ENCODE measurements around the gene RSPH1. TPM values are rescaled to one million over a fixed set of nuclear protein-coding genes. Genes with fewer than 3 reads are reported as not detected.

Gene RSPH1
- total RNA-seq, 8 experiments from 2014 or later: 0.28 to 39.3 (median 1.5) TPM; not detected in 2

GRCh38 chr21:42489991-42490390, 6.0 kb downstream of the RSPH1 start:
- Histone ChIP-seq H3K4me1 (replicated peaks in 1 of 2) (no peaks in the 10 kb centered on the region), H3K27ac (no peak overlapping the region), H3K4me3 (no peak overlapping the region)
- in situ Hi-C loops (cut with MboI; ENCODE audit: low pct_unique_long_range_greater_than_20kb in 2 of 9, low sequenced_read_pairs in 9 of 9, unreplicated experiment in 9 of 9): no loop called here
- no peak for ATAC-seq (replicated peaks in 6 of 8)
- WGBS, 10 experiments: 40 to 84% (median 68%) methylated on average over 1 to 3 of the region's 4 CpGs; no CpG with 5 or more reads in 6 of the 10 experiments

- 0 to 50% (median 15%) methylated on average over 1 to 2 of the region's 2 CpGs; no CpG with 5 or more reads in 4 of the 10 experiments for WGBS, 10 experiments
- Histone ChIP-seq H3K4me3 (no peak overlapping the region), H3K27ac (no peak overlapping the region), H3K4me1 (replicated peaks in 1 of 2) (no peaks in the 10 kb centered on the region)
- ATAC-seq (replicated peaks in 6 of 8): no peak
- in situ Hi-C loops (cut with MboI; ENCODE audit: low pct_unique_long_range_greater_than_20kb in 2 of 9, low sequenced_read_pairs in 9 of 9, unreplicated experiment in 9 of 9): no loop called here
Observed at GRCh38 chr21:42489006-42489563, 6.9 kb downstream of the RSPH1 start.

DNA sequence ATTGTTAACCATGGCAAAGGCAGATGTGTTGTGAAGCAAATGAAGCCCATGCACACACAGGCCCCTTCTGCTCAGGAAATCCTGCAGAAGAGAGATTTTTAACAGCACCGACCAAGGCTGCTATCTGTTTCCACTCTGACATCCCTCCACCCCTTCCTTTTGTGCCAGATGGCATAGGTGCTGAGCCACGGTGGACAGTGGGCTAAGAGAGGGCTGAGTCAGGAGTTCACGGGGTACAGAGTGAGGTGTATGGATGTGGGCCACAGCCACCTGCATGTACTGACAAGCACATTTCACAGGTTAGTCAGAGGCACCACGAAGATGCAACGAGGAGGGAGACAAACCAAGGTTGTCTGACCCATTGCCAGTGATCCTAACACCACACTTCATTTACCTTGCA, 9.5 kb downstream of the RSPH1 start:
- Histone ChIP-seq H3K27ac (no peak overlapping the region), H3K4me1 (replicated peaks in 1 of 2) (no peaks in the 10 kb centered on the region), H3K4me3 (no peak overlapping the region)
- ATAC-seq (replicated peaks in 6 of 8): no peak
- in situ Hi-C loops (cut with MboI; ENCODE audit: low pct_unique_long_range_greater_than_20kb in 2 of 9, low sequenced_read_pairs in 9 of 9, unreplicated experiment in 9 of 9): no loop called here
- WGBS, 10 experiments: 2 to 86% (median 75%) methylated on average over 1 to 5 of the region's 5 CpGs; no CpG with 5 or more reads in 7 of the 10 experiments

DNA sequence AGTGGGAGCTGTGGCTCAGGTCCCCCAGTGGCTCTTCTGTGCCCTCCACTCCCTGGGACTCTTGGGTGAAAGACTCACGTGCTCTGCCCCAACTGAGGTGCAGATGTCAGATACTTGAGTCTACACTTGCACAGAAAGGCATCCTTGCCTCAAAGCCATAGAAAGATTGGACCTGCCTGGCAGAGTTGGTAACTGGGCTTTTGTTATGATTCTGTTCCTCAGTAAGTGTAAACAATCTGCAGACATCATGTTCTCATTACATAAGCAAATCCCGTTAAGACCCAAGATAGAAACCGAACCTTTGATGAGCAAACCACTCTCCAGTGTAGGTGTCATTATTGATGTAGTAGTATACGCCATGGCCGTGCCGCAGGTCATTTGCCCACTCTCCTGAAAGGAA, 10.0 kb downstream of the RSPH1 start:
- in situ Hi-C loops (cut with MboI; ENCODE audit: low pct_unique_long_range_greater_than_20kb in 2 of 9, low sequenced_read_pairs in 9 of 9, unreplicated experiment in 9 of 9): no loop called here
- Histone ChIP-seq H3K27ac (no peak overlapping the region), H3K4me3 (no peak overlapping the region), H3K4me1 (replicated peaks in 1 of 2) (no peaks in the 10 kb centered on the region)
- ATAC-seq (replicated peaks in 6 of 8): no peak
- WGBS, 10 experiments: 30 to 100% (median 90%) methylated on average over 2 to 6 of the region's 6 CpGs; no CpG with 5 or more reads in 6 of the 10 experiments

GRCh38 chr21:42484966-42485365, 11.1 kb downstream of the RSPH1 start:
- no peak for ATAC-seq (replicated peaks in 6 of 8)
- no peak overlapping the region for H3K27ac ChIP-seq
- in situ Hi-C loops (cut with MboI; ENCODE audit: low pct_unique_long_range_greater_than_20kb in 2 of 9, low sequenced_read_pairs in 9 of 9, unreplicated experiment in 9 of 9): no loop called here
- H3K4me1 ChIP-seq (replicated peaks in 1 of 2): no peaks in the 10 kb centered on the region
- 17 to 100% (median 65%) methylated on average over 1 to 5 of the region's 7 CpGs; no CpG with 5 or more reads in 1 of the 10 experiments for WGBS, 10 experiments
- no peak overlapping the region for H3K4me3 ChIP-seq

GRCh38 chr21:42481169-42481568, 14.9 kb downstream of the RSPH1 start:
- H3K27ac ChIP-seq: no peak overlapping the region
- H3K4me1 ChIP-seq (replicated peaks in 1 of 2): no peaks in the 10 kb centered on the region
- WGBS, 10 experiments: 50 to 100% (median 79%) methylated on average over 1 to 4 of the region's 4 CpGs; no CpG with 5 or more reads in 1 of the 10 experiments
- H3K4me3 ChIP-seq: no peak overlapping the region
- ATAC-seq (replicated peaks in 6 of 8): no peak
- in situ Hi-C loops (cut with MboI; ENCODE audit: low pct_unique_long_range_greater_than_20kb in 2 of 9, low sequenced_read_pairs in 9 of 9, unreplicated experiment in 9 of 9): no loop called here

- no peak for ATAC-seq (replicated peaks in 6 of 8)
- 61 to 89% (median 83%) methylated on average over 1 to 6 of the region's 10 CpGs; no CpG with 5 or more reads in 3 of the 10 experiments for WGBS, 10 experiments
- no peaks in the 10 kb centered on the region for H3K4me1 ChIP-seq (replicated peaks in 1 of 2)
- in situ Hi-C loops (cut with MboI; ENCODE audit: low pct_unique_long_range_greater_than_20kb in 2 of 9, low sequenced_read_pairs in 9 of 9, unreplicated experiment in 9 of 9): no loop called here
- H3K27ac ChIP-seq: no peak overlapping the region
- H3K4me3 ChIP-seq: no peak overlapping the region
Observed at GRCh38 chr21:42480736-42481135, 15.3 kb downstream of the RSPH1 start.

DNA sequence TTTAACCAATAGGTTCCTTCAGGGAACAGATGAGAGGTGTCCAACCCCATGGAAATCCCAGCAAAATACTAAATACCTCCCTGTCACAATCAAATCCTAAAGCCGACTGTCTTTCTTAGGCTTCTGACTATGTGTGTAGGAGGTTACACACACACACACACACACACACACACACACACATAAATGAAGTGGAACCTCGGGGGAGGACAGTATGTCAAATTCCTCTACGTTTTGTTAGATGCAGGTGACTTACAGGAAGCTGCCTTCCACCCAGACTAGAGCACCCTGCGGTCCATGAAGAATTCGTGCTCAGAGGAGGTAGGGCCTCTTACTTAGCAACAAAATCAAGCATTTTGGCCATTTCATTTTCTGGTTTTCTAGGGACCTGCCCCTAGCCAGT, 16.4 kb downstream of the RSPH1 start:
- no peak overlapping the region for H3K4me3 ChIP-seq
- WGBS, 10 experiments: 17 to 81% (median 50%) methylated on average over 1 to 3 of the region's 5 CpGs; no CpG with 5 or more reads in 6 of the 10 experiments
- H3K4me1 ChIP-seq (replicated peaks in 1 of 2): no peaks in the 10 kb centered on the region
- no peak overlapping the region for H3K27ac ChIP-seq
- in situ Hi-C loops (cut with MboI; ENCODE audit: low pct_unique_long_range_greater_than_20kb in 2 of 9, low sequenced_read_pairs in 9 of 9, unreplicated experiment in 9 of 9): no loop called here
- no peak for ATAC-seq (replicated peaks in 6 of 8)

GRCh38 chr21:42478504-42478903, 17.5 kb downstream of the RSPH1 start:
- H3K27ac ChIP-seq: no peak overlapping the region
- no peak overlapping the region for H3K4me3 ChIP-seq
- in situ Hi-C loops (cut with MboI; ENCODE audit: low pct_unique_long_range_greater_than_20kb in 2 of 9, low sequenced_read_pairs in 9 of 9, unreplicated experiment in 9 of 9): no loop called here
- no peak for ATAC-seq (replicated peaks in 6 of 8)
- WGBS, 10 experiments: 5 to 93% (median 65%) methylated on average over 2 to 6 of the region's 7 CpGs; no CpG with 5 or more reads in 2 of the 10 experiments
- peaks cover 3 to 6% of the 10 kb centered on the region in 2 donors for H3K4me1 ChIP-seq (replicated peaks in 1 of 2)

- 33 to 95% (median 93%) methylated on average over 3 to 9 of the region's 25 CpGs; no CpG with 5 or more reads in 7 of the 10 experiments for WGBS, 10 experiments
- no peak overlapping the region for H3K27ac ChIP-seq
- ATAC-seq (replicated peaks in 6 of 8): no peak
- H3K4me3 ChIP-seq: no peak overlapping the region
- H3K4me1 ChIP-seq (replicated peaks in 1 of 2): peaks cover 3 to 6% of the 10 kb centered on the region in 2 donors
- in situ Hi-C loops (cut with MboI; ENCODE audit: low pct_unique_long_range_greater_than_20kb in 2 of 9, low sequenced_read_pairs in 9 of 9, unreplicated experiment in 9 of 9): no loop called here
Observed at GRCh38 chr21:42476388-42477331, 19.4 kb downstream of the RSPH1 start.

GRCh38 chr21:42475526-42476387, 20.3 kb downstream of the RSPH1 start:
- ATAC-seq (replicated peaks in 6 of 8): no peak
- in situ Hi-C loops (cut with MboI; ENCODE audit: low pct_unique_long_range_greater_than_20kb in 2 of 9, low sequenced_read_pairs in 9 of 9, unreplicated experiment in 9 of 9): no loop called here
- Histone ChIP-seq H3K27ac (no peak overlapping the region), H3K4me3 (no peak overlapping the region), H3K4me1 (replicated peaks in 1 of 2) (peaks cover 3 to 6% of the 10 kb centered on the region in 2 donors)
- WGBS, 10 experiments: 60 to 87% (median 80%) methylated on average over 1 to 7 of the region's 18 CpGs; no CpG with 5 or more reads in 7 of the 10 experiments

GRCh38 chr21:42475036-42475435, 21.0 kb downstream of the RSPH1 start:
- Histone ChIP-seq H3K27ac (no peak overlapping the region), H3K4me1 (replicated peaks in 1 of 2) (peaks cover 3 to 6% of the 10 kb centered on the region in 2 donors), H3K4me3 (no peak overlapping the region)
- ATAC-seq (replicated peaks in 6 of 8): no peak
- in situ Hi-C loops (cut with MboI; ENCODE audit: low pct_unique_long_range_greater_than_20kb in 2 of 9, low sequenced_read_pairs in 9 of 9, unreplicated experiment in 9 of 9): no loop called here
- WGBS, 10 experiments: 40 to 91% (median 66%) methylated on average over 1 to 5 of the region's 7 CpGs; no CpG with 5 or more reads in 4 of the 10 experiments
